MCF 10A (cell line): ENCODE data around the gene LBP. TPM values are rescaled to one million over a fixed set of nuclear protein-coding genes. Genes with fewer than 3 reads are reported as not detected.

Experiments used
- BruUV-seq: library from RNA; stranded (reverse); fragments of 400-500 nt; replicated peaks from 2 replicates; lab custom pipeline; 2021; lab: Mats Ljungman, UMichigan
- CTCF ChIA-PET: fragments of 300-600 bp; sonication (Branson Sonifier 250); formaldehyde crosslinking; extraction: SDS; loops from one replicate; lab custom pipeline; 2021; ENCODE audit warnings: antibody characterized with exemption, inconsistent platforms; lab: Yijun Ruan, JAX
- POLR2A ChIA-PET: fragments of 300-600, 350-650 bp; sonication (Branson Sonifier 250); formaldehyde crosslinking; extraction: SDS; loops from one replicate; lab custom pipeline; 2020; ENCODE audit warnings: antibody characterized with exemption, inconsistent platforms; lab: Yijun Ruan, JAX
- DNase-seq: peaks from one replicate; pipeline ENCODE4 v3.0.0-alpha.2; 2018; ENCODE audit not compliant: unreplicated experiment
- H3K27ac Mint-ChIP-seq: one replicate; pipeline ENCODE4 v1.8.0; 2022; ENCODE audit warnings: mild to moderate bottlenecking, low read depth, mixed read lengths; ENCODE audit not compliant: unreplicated experiment
- H3K27me3 Mint-ChIP-seq: one replicate; pipeline ENCODE4 v1.8.0; 2022; ENCODE audit warnings: mixed read lengths; ENCODE audit not compliant: insufficient read depth, unreplicated experiment
- H3K36me3 Mint-ChIP-seq: one replicate; pipeline ENCODE4 v1.8.0; 2022; ENCODE audit warnings: mild to moderate bottlenecking, moderate library complexity, mixed read lengths; ENCODE audit not compliant: insufficient read depth, unreplicated experiment
- H3K4me1 Mint-ChIP-seq: one replicate; pipeline ENCODE4 v1.8.0; 2022; ENCODE audit warnings: mixed read lengths; ENCODE audit not compliant: insufficient read depth, unreplicated experiment
- H3K4me3 Mint-ChIP-seq: one replicate; pipeline ENCODE4 v1.8.0; 2022; ENCODE audit warnings: mild to moderate bottlenecking, moderate library complexity, mixed read lengths; ENCODE audit not compliant: unreplicated experiment
- H3K9me3 Mint-ChIP-seq: one replicate; pipeline ENCODE4 v1.8.0; 2022; ENCODE audit warnings: mixed read lengths; ENCODE audit not compliant: unreplicated experiment
- CTCF ChIP-seq: fragments of 200-600 bp; IDR thresholded peaks from one replicate; pipeline ENCODE4 v1.8.0; 2022; ENCODE audit warnings: antibody characterized with exemption, mild to moderate bottlenecking; ENCODE audit not compliant: unreplicated experiment
- intact Hi-C: fragments of 100-400 bp; cut with micrococcal nuclease; formaldehyde crosslinking; loops from 2 replicates; pipeline ENCODE4 v1.14.1; 2022
- total RNA-seq: library from RNA; stranded (reverse); gene quantifications from 2 replicates; pipeline ENCODE4 v1.2.3, GENCODE V29; 2022

The LBP gene
- total RNA-seq, 1 experiment from 2014 or later, result not detected

DNA sequence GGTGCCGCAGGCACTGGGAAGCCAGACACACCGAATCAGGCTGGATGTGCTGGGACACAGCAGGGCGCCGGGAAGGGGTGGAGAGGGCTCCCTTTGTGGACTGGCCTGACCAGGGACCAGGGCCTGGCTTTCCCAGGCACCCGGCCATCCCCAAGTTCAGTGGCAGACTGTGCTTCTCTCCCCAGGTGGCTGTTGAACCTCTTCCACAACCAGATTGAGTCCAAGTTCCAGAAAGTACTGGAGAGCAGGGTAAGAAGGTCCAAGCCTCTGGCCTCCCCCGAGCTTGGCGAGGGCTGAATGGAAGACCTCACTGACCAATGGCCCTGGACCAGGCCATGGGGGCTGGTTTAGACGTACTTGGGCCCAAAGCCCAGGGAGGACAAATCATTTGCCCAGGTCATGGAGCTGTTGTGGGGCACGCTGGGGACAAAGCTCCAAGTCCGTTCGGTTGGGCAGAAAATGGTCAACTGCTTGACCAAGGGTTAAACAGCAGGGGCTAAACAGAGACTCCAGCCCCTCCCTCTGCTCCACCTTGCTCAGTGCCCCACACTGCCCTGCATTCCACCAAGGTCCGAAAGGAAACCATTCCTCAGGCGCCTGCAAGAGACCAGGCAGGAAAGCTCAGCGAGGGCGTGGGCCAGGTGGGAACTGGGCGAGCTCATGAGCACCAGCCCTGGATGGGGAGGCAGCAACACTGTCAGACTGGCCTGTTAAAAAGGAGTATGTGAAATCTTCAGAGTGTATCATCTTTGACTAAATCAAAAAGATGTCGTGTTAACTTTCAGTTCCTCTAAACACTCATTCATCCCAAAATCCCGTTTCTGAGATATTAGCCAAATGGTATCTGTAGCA, 9.1 kb downstream of the LBP start:
- no peak overlapping the region for H3K4me3 Mint-ChIP-seq
- POLR2A ChIA-PET, result no interaction called here
- DNase-seq, result no peak
- BruUV-seq, result no TSS peak
- H3K4me1 Mint-ChIP-seq, result no peaks in the 10 kb centered on the region
- intact Hi-C loops, result no loop called here
- CTCF ChIA-PET, result interaction anchor here (0.6 to 1.6 kb wide), 5 partner anchors 13 to 133 kb away, joined by 3 to 5 read pairs (median 3); no protein-coding TSS in a partner anchor
- no peaks in the 10 kb centered on the region for H3K36me3 Mint-ChIP-seq
- H3K27me3 Mint-ChIP-seq, result no peaks in the 10 kb centered on the region
- no peak overlapping the region for H3K27ac Mint-ChIP-seq
- H3K9me3 Mint-ChIP-seq, result no peaks in the 10 kb centered on the region
- no peak for TF ChIP-seq CTCF

- Mint-ChIP-seq H3K36me3 (no peaks in the 10 kb centered on the region), H3K4me1 (no peaks in the 10 kb centered on the region), H3K27ac (no peak overlapping the region), H3K9me3 (no peaks in the 10 kb centered on the region), H3K4me3 (no peak overlapping the region), H3K27me3 (no peaks in the 10 kb centered on the region)
- CTCF ChIA-PET, result interaction anchor here (0.6 to 2.3 kb wide), 8 partner anchors 8 to 38 kb away, joined by 3 to 18 read pairs (median 4); no protein-coding TSS in a partner anchor
- DNase-seq, result no peak
- intact Hi-C loops, result no loop called here
- no peak for TF ChIP-seq CTCF
- POLR2A ChIA-PET, result interaction anchor here (0.6 kb wide), 1 partner anchor 15 kb away, joined by 3 read pairs; no protein-coding TSS in a partner anchor
- no TSS peak for BruUV-seq
These were observed 11.4 kb downstream of the LBP start for GRCh38 chr20:38357653-38358207.

- Mint-ChIP-seq H3K4me3 (no peak overlapping the region), H3K36me3 (no peaks in the 10 kb centered on the region), H3K9me3 (no peaks in the 10 kb centered on the region), H3K27ac (no peak overlapping the region), H3K27me3 (no peaks in the 10 kb centered on the region), H3K4me1 (no peaks in the 10 kb centered on the region)
- no peak for DNase-seq
- ChIA-PET CTCF (interaction anchor here (1.0 to 2.3 kb wide), 3 partner anchors 11 to 34 kb away, joined by 3 to 18 read pairs (median 4); no protein-coding TSS in a partner anchor), POLR2A (interaction anchor here (0.6 to 0.9 kb wide), 2 partner anchors 14 to 77 kb away, joined by 3 read pairs; partner anchors contain the start of gene SNHG17)
- TF ChIP-seq CTCF, result no peak
- intact Hi-C loops, result no loop called here
- BruUV-seq, result no TSS peak
These were observed 12.3 kb downstream of the LBP start for GRCh38 chr20:38358556-38358955.
